ENCODE data around the gene CSMD2. TPM values are rescaled to one million over a fixed set of nuclear protein-coding genes. Genes with fewer than 3 reads are reported as not detected.

Gene CSMD2
- total RNA-seq, 4 donors from 2014 or later, result 8.6 TPM; not detected in 3

- no peak for TF ChIP-seq POLR2A (IDR thresholded peaks at IDR 0.05)
- TF ChIP-seq CTCF (IDR thresholded peaks at IDR 0.05), result no peak
- no peaks in the 10 kb centered on the region for H3K36me3 ChIP-seq
- H3K27me3 ChIP-seq, result no peaks in the 10 kb centered on the region
- H3K9me3 ChIP-seq, result no peaks in the 10 kb centered on the region
- no peaks in the 10 kb centered on the region for H3K4me1 ChIP-seq
- no peak for DNase-seq
- intact Hi-C loops (cut with DNase I; ENCODE audit: low total_unique reads), result no loop called here
- H3K4me3 ChIP-seq, result no peak overlapping the region
- H3K27ac ChIP-seq, result no peak overlapping the region
Measured at GRCh38 chr1:34002810-34003209, 162.2 kb downstream of the CSMD2 start.

- Histone ChIP-seq H3K4me3 (no peak overlapping the region), H3K36me3 (no peaks in the 10 kb centered on the region), H3K27ac (no peak overlapping the region), H3K27me3 (no peaks in the 10 kb centered on the region), H3K4me1 (no peaks in the 10 kb centered on the region), H3K9me3 (no peaks in the 10 kb centered on the region)
- intact Hi-C loops (cut with DNase I; ENCODE audit: low total_unique reads), result no loop called here
- TF ChIP-seq POLR2A (IDR thresholded peaks at IDR 0.05), result no peak
- TF ChIP-seq CTCF (IDR thresholded peaks at IDR 0.05), result no peak
- DNase-seq, result no peak
Measured at GRCh38 chr1:33997127-33998036, 167.6 kb downstream of the CSMD2 start.

GRCh38 chr1:33996281-33996680, 168.7 kb downstream of the CSMD2 start:
- Histone ChIP-seq H3K9me3 (no peaks in the 10 kb centered on the region), H3K27me3 (no peaks in the 10 kb centered on the region), H3K36me3 (no peaks in the 10 kb centered on the region), H3K27ac (no peak overlapping the region), H3K4me3 (no peak overlapping the region), H3K4me1 (no peaks in the 10 kb centered on the region)
- TF ChIP-seq CTCF (IDR thresholded peaks at IDR 0.05) (no peak), POLR2A (IDR thresholded peaks at IDR 0.05) (no peak)
- no peak for DNase-seq
- intact Hi-C loops (cut with DNase I; ENCODE audit: low total_unique reads), result no loop called here

- Histone ChIP-seq H3K4me1 (no peaks in the 10 kb centered on the region), H3K27me3 (no peaks in the 10 kb centered on the region), H3K9me3 (no peaks in the 10 kb centered on the region), H3K4me3 (no peak overlapping the region), H3K36me3 (no peaks in the 10 kb centered on the region), H3K27ac (no peak overlapping the region)
- TF ChIP-seq CTCF (IDR thresholded peaks at IDR 0.05) (no peak), POLR2A (IDR thresholded peaks at IDR 0.05) (no peak)
- intact Hi-C loops (cut with DNase I; ENCODE audit: low total_unique reads), result no loop called here
- DNase-seq, result no peak
Measured at GRCh38 chr1:33993301-33993700, 171.7 kb downstream of the CSMD2 start.

- TF ChIP-seq POLR2A (IDR thresholded peaks at IDR 0.05) (no peak), CTCF (IDR thresholded peaks at IDR 0.05) (no peak)
- intact Hi-C loops (cut with DNase I; ENCODE audit: low total_unique reads), result no loop called here
- H3K4me3 ChIP-seq, result no peak overlapping the region
- no peaks in the 10 kb centered on the region for H3K4me1 ChIP-seq
- no peak overlapping the region for H3K27ac ChIP-seq
- no peaks in the 10 kb centered on the region for H3K27me3 ChIP-seq
- no peaks in the 10 kb centered on the region for H3K36me3 ChIP-seq
- no peaks in the 10 kb centered on the region for H3K9me3 ChIP-seq
- no peak for DNase-seq
Measured at GRCh38 chr1:33990281-33990680, 174.7 kb downstream of the CSMD2 start.
